Upper lobe of right lung (tissue), 1 donor: ENCODE measurements around the gene ERCC5. TPM values are rescaled to one million over a fixed set of nuclear protein-coding genes. Genes with fewer than 3 reads are reported as not detected.

ENCODE experiments used
- ATAC-seq: fragments of 200-7000 bp; cut with Tn5 transposase; one replicate; pipeline ENCODE4 v1.9.1; 2020; ENCODE audit warnings: mild to moderate bottlenecking, moderate library complexity
- DNase-seq: peaks from one replicate; pipeline ENCODE4 v3.0.0-alpha.2; 2020
- H3K27ac ChIP-seq: fragments of 200-600 bp; one replicate; pipeline ENCODE4 v1.8.0; 2022
- H3K27me3 ChIP-seq: fragments of 200-600 bp; one replicate; pipeline ENCODE4 v1.8.0; 2022; ENCODE audit warnings: mild to moderate bottlenecking
- H3K36me3 ChIP-seq: fragments of 200-600 bp; one replicate; pipeline ENCODE4 v1.8.0; 2022
- H3K4me1 ChIP-seq: fragments of 200-600 bp; one replicate; pipeline ENCODE4 v1.8.0; 2022
- H3K4me3 ChIP-seq: fragments of 200-600 bp; one replicate; pipeline ENCODE4 v1.8.0; 2022; ENCODE audit warnings: mild to moderate bottlenecking
- H3K9me3 ChIP-seq: fragments of 200-600 bp; one replicate; pipeline ENCODE4 v1.8.0; 2022
- CTCF ChIP-seq: fragments of 200-600 bp; IDR thresholded peaks from one replicate; pipeline ENCODE4 v1.8.0; 2022; ENCODE audit warnings: antibody characterized with exemption
- intact Hi-C: fragments of 100-400 bp; cut with DNase I; formaldehyde crosslinking; loops from one replicate; pipeline ENCODE4 v1.11.0; 2022
- total RNA-seq: library from RNA; stranded (reverse); fragmentation: NEBNext Ultra II Directional; extraction: Animal tissue kit (Norgen Biotek cat#: 25700); gene quantifications from one replicate; pipeline ENCODE4 v1.2.1, GENCODE V29; 2021
- donor health status: DM: no; HTN: yes; CAD: no; lungs with severe emphysema.

ERCC5 gene
- total RNA-seq, 1 donor from 2014 or later = 50.7 TPM

- ATAC-seq = no peak
Observed at GRCh38 chr13:102881819-102882686, 36.2 kb downstream of the ERCC5 start.

GRCh38 chr13:102892503-102892902 lies 46.7 kb downstream of the ERCC5 start:
- Histone ChIP-seq H3K9me3 (no peaks in the 10 kb centered on the region), H3K27me3 (no peaks in the 10 kb centered on the region), H3K36me3 (no peaks in the 10 kb centered on the region), H3K4me3 (no peak overlapping the region), H3K4me1 (no peaks in the 10 kb centered on the region), H3K27ac (no peak overlapping the region)
- DNase-seq (no peak), ATAC-seq (no peak)
- TF ChIP-seq CTCF = no peak
- intact Hi-C loops = no loop called here

More at GRCh38 chr13:102881819-102882686, 36.2 kb downstream of the ERCC5 start:
- DNase-seq = no peak
- Histone ChIP-seq H3K4me1 (no peaks in the 10 kb centered on the region), H3K27me3 (no peaks in the 10 kb centered on the region), H3K36me3 (peaks cover 6% of the 10 kb centered on the region), H3K9me3 (no peaks in the 10 kb centered on the region), H3K27ac (no peak overlapping the region), H3K4me3 (no peak overlapping the region)
- intact Hi-C loops = no loop called here
- no peak for TF ChIP-seq CTCF

GRCh38 chr13:102897371-102898138 lies 51.7 kb downstream of the ERCC5 start:
- no peak overlapping the region for H3K4me3 ChIP-seq
- DNase-seq (no peak), ATAC-seq (peak; percentile 38)
- no peaks in the 10 kb centered on the region for H3K27me3 ChIP-seq
- no peaks in the 10 kb centered on the region for H3K4me1 ChIP-seq
- intact Hi-C loops = no loop called here
- TF ChIP-seq CTCF = no peak
- H3K9me3 ChIP-seq = no peaks in the 10 kb centered on the region
- H3K36me3 ChIP-seq = no peaks in the 10 kb centered on the region
- H3K27ac ChIP-seq = no peak overlapping the region

GRCh38 chr13:102900193-102900608 lies 54.4 kb downstream of the ERCC5 start:
- DNase-seq (no peak), ATAC-seq (no peak)
- H3K27ac ChIP-seq = no peak overlapping the region
- H3K4me1 ChIP-seq = no peaks in the 10 kb centered on the region
- no peaks in the 10 kb centered on the region for H3K9me3 ChIP-seq
- TF ChIP-seq CTCF = no peak
- no peaks in the 10 kb centered on the region for H3K36me3 ChIP-seq
- intact Hi-C loops = no loop called here
- no peak overlapping the region for H3K4me3 ChIP-seq
- no peaks in the 10 kb centered on the region for H3K27me3 ChIP-seq

GRCh38 chr13:102901056-102901455 lies 55.2 kb downstream of the ERCC5 start:
- ATAC-seq (no peak), DNase-seq (no peak)
- TF ChIP-seq CTCF = no peak
- H3K4me3 ChIP-seq = no peak overlapping the region
- no peaks in the 10 kb centered on the region for H3K4me1 ChIP-seq
- no peaks in the 10 kb centered on the region for H3K36me3 ChIP-seq
- H3K9me3 ChIP-seq = no peaks in the 10 kb centered on the region
- intact Hi-C loops = no loop called here
- no peak overlapping the region for H3K27ac ChIP-seq
- no peaks in the 10 kb centered on the region for H3K27me3 ChIP-seq
